HG03196 (cell line): ENCODE results near the gene ANKRD44.
A peak's percentile ranks its signal among the peaks of the same experiment; 100 is the strongest.

Experiments
- ATAC-seq: cut with Tn5 transposase; IDR thresholded peaks from one replicate; pipeline ENCODE4 v1.9.1; 2021; ENCODE audit not compliant: unreplicated experiment

The ANKRD44 gene

DNA sequence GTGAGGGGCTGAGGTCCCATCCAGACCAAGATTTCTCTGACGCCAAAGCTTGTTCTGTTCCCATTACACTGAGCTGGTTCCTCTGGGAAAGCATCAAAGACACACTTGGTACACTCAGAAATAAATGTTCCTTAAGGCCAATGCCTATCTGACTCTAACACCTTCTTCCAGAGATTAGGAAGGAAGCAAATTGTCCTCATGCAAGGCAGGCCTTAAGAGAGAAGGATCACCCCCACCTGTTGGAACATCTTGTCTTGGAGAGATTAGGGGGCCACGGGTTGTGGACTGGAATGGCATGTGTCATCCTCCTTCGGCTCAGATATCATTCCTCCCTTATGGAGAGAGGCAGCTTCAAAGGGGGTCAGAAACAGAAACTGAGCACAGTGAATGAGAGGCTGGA lies 100.2 kb downstream of the ANKRD44 start:
- no peak for ATAC-seq

DNA sequence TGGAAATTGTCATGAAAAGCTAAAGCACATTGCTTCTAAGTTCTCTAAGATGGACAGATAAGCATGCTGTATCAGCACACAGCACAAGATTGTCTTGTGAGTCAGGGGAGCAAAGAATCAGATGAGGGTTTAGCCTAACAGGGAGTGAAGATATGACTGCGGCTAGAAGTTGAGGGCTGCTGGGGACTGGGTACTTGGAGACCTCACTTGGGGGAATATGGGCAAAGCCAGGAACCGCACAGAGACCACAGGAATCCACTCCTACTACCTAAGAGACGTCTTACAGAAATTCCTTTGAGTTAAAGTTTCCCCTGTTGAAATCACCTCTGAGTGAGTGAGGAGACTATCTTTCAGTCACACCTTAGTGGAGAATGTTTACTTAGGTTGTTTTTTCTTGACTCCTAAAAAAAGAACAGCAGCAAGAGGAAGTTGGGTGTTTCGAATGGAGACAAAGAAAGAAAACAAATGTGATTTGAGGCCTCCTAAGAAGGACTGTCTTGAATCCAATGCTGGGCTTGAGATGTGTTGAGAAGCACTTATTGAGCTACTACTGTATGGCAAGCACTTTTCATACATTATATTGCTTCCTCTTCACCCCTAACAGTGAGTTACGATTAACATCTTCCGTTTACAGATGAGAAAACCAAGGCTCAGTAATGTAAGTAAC lies 100.7 kb downstream of the ANKRD44 start:
- ATAC-seq: peak; percentile 35

DNA sequence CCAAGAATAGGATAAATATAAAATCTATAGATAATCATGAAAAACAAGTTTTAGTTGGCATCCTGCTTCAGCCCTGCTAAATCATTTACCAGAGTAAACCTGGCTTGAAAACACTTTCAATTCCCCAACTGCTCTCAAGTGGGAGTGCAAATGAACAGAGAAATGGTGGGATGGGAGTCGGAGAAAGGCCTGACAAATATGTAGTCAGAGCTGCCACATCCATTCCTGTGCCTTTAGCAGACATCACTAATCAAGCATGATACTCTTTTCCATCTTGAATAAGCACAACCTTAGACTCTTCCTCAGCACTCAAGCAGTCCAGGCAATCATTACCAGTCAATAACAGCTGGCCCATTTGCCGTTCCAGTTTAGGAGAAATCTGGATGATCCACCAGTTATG lies 101.3 kb downstream of the ANKRD44 start:
- ATAC-seq: no peak

DNA sequence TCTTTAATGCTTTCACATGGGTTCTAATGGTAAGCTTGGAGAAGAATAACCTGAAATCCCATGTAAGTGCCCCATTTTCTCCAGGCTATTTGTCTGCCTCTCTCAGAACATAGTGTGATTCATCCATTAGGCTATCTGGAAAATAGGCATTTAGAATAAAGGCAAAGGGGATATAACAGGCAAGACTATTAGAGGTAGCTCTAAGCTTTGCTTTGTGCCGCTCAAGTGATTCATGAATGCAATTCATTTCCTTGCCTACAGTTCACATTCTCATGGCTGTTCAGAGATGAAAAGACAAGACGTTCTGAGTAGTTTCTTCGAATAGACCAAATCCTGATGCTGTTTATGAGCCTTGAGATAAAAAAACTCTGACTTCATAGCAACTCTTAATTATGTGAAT lies 101.7 kb downstream of the ANKRD44 start:
- no peak for ATAC-seq

DNA sequence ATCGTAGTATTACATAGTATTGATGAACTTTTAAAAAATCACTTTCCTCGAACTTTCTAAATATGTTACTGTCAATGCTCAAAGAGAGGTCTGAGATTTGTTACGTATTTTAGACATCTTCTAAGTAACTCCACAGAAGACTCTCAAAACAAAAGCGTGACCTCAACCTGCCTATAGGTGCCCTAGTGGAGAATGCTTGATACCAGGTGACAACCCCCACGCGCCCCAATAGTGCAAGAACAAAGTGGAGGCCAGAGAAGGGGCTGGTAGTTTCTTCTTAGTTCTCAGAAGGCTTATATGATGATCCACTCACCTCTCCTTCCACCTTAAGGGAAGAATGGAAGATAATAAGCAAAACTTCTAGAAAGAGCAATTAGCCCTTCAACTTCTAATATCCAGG lies 102.6 kb downstream of the ANKRD44 start:
- ATAC-seq: no peak

DNA sequence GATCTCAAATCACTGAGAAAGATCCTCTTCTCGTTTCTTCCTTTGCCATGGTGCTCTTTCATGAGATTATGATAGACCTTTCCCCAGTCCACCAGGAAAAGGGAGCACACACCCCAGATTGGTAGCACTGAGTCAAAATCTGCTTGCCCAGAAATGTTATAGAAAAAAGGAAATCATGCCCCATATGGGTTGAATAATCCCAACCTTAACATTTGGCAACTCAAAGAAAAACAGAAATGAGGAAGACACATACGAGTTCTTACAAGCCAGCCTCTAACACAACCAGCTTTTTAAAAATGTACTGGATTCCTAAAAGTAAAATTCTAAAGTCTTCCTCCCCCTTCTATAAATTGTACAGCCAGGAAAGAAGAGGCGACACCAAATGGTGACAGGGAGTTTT lies 103.0 kb downstream of the ANKRD44 start:
- no peak for ATAC-seq

DNA sequence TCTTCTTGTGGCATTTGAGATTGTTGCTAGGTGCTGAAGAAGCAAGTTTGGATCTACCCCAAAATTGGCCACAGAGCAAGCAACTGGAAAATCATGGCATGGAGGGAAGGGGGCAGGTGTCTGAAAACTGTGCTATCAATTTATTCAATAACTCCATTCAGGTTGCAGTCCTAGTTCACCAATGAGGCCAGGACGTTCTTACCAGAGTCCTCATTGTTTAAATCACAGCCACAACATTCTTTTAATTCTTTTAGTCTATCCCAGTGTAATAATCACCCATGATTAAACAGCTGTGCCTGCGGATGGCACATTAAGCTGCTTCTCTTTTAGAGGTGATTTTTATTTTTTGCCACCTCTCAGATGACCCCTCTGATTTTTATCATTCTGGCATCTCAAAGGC lies 103.5 kb downstream of the ANKRD44 start:
- no peak for ATAC-seq

DNA sequence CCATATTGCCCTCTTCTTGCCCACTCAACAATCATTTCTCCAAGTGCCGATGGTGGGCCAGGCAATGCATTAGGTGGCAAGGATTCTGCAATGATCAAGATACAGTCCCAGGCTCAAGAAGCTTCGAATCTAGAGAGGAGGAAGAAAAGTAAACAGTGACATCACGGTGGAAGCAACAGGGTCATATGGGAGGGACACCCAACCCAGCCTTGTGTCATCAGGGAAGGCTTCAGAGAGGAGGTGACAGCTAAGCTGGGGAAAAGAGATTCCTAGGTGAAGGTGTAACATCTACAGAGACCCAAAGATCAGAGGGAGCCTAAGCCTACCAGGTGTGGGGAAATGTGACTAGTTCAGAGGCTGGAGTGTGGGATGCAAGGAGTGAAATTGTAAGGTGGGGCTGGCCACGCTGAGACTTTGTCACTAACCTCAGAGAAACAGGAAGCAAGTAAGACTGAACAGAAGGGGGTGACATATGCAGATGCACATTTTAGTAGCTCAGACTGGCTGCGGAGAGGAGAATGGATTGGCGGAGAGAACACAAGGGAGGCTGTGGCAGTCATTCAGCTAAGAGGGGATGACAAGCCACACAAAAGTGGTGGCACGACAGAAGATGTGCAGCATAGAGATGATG lies 104.9 kb downstream of the ANKRD44 start:
- ATAC-seq: peak; percentile 47

DNA sequence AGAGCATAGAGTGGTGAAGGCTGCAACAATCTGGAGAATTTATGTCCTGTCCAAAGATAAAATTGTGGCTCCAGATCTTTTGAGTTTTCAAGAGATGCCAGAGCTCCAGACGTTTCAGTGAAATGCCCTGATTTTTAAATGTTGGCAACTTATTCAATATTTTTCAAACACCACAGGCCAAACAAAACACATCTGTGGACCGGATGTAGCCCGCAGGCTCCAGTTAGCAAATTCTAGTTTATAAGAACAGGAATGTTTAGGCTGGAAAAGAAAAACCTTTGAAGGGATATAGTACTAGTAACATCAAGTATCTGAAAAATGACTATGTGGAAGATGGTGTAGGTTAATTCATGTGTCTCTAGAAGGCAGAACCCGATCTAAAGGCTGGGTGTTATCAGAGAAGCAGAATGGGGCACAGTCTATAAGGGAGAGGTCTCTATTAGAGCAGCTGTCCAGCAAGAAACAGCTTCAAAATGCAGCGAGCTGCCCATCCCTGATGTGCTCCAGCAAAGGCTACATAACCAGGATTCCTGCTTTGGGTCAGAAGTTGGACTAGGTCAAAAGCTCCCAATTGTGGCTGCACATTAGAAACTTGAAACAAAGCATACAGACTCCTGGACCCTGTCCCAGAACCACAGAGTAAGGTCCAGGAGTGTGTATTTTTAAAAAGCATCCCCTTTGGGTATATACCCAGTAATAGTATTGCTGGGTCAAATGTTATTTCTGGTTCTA lies 105.9 kb downstream of the ANKRD44 start:
- no peak for ATAC-seq

DNA sequence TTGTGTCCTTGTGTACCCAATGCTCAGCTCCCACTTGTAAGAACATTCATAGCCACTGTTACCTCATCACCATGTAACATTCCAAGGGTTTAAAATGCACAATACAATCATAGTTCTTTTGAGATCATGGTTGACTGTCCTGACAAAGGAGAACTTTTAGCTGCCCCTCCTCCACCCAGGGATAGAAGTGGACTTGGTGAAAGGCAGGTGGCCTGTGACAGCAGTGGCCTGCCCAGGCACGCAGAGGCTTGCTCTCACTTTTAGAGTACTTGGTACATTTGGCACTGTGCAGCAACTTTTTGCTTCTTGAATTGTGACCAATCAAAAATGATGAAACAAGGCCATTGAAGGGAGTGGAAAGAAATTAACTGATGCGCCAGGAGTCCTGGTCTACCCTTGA lies 108.7 kb downstream of the ANKRD44 start:
- ATAC-seq: no peak

DNA sequence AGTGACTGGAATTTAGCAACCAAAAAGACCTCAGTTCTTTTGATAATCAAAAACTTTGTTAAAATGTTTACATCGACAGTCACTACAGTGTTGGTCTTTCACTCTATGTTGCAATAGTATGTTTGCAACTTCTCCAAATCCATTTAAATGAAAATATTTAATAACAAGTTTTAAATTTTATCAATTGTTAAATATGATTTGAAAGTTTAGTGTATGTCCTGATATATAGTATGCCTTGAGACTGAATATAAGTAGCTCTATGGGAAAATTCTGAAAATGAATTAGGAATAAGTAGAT lies 109.9 kb downstream of the ANKRD44 start:
- no peak for ATAC-seq

DNA sequence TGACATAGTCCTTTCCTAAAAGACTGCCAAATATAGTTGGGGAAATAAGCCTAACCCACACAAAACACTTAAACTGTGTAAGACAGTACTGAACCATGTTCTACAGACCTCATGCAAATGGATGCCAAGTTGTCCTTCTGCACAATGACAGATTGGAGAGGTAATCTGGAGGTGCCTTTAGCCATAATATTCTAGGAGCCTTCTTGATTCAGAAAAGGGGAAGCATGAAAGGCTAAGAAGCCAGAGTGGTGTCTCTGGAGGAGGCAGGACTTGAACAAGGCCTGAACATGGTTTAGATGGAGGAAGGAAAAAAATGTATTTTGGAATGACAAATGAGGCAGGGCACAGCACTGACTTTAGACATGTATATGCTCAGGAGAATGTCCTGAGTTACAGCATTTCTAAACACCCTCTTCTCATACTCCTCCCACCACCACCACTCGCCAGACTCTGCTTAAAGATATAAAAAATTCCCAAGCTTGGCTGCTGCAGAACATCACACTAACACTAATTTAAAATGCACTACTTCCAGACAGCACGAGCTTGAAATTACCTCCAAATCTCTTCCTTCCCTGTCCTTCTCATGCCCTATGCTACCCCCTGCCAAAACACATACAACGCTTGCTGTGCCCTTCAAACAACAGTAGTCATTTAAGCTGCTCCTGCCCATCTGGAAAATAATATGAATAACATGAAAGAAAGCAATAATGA lies 110.4 kb downstream of the ANKRD44 start:
- ATAC-seq: no peak

DNA sequence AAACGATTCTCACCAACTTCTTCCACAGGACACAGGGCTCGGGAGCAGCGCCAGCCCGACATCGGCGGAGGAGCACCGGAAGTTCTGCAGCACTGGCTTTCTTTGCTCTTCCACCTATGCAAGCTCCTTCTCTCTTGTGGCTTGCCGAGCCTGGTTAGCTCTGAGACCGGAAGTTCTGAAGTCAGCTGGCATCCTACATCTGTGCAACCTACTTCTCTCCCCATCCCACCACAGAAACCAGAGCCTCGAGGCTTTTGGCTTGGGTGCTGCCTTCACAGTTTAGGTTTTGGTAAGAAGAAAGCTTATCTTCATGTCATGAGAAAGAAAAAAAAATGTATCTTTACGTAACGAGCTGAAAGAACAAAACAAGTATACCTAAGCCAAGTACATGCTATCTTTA lies 111.7 kb downstream of the ANKRD44 start:
- ATAC-seq: peak; percentile 97

DNA sequence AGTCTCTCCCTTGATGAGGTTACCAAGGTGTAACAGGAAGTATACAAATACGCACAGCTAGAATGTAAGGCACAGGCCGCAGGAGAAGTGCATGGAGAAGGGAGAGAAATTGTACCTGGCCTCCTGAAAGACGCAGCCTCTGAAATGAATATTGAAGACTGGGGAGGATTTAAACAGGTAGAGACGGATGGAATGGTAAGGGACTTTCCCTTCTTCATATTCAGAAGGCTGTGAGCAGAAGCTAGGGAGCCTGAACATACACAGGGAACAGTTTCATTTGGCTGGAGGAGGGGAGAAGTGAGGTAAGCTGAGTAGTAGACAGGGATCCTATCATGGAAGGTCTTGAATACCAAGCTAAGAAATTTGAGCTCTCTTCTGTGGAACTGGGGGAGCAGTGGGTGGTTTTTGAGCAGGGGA lies 112.7 kb downstream of the ANKRD44 start:
- no peak for ATAC-seq

DNA sequence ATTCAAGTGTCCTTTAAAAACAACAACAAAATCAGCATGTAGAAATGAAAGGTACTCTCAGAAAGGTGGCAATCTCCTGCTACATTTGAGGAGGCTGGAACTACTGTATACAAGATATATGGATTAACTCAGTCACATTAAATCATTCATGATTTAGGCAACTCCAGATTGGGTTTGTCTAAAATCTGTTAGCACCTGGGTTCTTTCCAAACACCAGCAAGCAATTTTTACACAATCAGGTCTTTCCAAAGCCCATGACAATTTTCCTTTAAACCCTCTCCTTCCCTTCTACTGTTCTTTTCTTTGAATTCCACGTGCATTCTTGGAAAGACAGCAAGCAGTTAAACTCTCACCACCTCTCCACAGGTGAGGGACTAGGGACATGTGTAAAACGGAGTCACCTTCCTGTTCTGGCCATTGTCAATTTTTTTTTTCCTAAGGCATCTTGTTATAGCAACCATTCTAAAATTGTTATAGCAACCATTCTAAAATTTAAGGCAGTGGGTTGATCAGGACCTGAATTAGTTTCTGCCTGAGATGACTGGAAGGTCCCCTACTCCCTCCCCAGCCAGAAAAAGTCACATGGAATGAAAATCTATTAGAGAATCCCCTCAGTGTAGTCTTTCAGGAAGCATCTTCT lies 113.9 kb downstream of the ANKRD44 start:
- no peak for ATAC-seq

DNA sequence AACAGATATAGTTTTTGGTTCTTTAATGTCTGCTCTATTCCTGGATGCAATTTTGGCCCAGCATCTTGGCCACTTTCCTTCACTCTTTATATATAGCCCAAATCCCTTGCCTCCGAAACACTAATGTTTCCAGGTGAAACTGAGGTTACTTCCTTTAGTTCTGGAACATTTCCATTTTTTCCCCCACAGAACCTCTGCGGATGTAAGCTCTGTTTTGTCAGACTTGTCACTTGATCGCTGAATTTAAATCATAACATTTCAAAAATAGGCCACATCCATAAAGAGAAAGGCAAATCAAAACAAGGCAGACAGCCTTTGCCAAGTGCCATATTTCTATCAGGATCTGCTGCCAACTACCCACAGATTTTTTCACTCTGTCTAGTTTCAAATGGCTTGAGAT lies 115.1 kb downstream of the ANKRD44 start:
- no peak for ATAC-seq

DNA sequence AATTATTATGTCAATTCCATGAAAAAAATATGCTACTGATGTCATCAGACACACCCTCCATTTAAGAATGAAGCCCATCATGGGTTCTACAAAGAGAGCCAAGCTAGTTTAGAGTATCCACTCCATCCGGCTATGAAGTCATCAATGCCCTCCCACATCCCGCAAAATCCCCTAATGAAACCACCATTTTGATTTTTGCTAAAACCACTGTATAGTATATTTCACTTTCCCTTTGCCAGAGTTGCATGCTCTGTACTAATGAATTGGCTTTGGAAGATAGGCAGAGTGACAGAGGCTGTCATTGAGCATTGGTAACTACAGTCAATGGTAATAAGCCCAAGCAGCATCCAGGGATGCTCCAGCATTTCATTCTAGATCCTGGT lies 118.6 kb downstream of the ANKRD44 start:
- ATAC-seq: peak; percentile 78

DNA sequence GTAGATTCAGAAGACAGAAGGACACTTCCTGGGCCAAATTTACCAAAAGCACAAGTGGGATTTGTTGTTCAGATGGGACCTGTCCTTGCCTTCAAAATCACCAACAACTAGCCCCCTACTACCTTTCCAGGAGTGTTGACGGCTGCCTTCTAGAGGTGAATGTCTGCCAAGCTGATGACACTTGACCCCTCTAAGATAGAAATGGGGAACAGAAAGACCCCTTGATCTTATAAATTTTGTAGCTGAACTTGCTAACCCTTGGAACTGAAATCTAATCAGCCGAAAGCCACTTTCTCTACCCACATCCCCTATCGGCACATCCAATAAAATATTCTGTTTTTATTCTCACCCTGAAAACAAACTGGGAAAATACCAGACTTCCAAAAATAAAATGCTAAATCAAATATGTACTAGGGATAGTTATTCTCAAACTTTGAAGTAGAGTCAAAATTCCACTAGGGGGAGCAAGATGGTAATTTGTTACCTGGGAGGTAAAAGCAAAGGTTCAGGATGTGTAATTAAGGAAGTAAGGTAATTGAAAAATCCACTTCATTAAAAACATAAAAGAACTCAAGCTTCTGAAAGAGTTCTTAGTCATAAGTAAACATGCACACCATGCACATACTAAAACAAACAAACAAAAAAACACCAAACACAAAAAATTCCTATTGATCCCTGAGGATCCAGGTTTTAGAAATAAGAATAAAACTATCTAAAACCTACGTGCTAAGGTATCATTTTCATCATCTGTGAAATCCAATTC lies 119.2 kb downstream of the ANKRD44 start:
- peak; percentile 53 for ATAC-seq

DNA sequence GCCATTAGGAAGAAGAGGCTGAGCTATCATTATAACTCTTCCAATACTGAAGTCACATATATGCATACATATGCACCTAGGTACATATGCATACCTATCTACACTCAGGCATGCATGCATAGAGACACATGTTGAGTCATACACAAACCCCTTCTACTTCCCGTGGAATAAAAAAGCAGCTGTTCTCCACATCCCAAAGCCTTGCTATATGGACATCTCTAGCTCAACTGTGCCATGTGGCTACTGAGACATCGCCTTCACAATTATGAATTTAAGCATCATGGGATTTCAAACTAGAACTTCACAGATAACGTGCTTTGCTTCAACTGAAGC lies 120.5 kb downstream of the ANKRD44 start:
- ATAC-seq: no peak

DNA sequence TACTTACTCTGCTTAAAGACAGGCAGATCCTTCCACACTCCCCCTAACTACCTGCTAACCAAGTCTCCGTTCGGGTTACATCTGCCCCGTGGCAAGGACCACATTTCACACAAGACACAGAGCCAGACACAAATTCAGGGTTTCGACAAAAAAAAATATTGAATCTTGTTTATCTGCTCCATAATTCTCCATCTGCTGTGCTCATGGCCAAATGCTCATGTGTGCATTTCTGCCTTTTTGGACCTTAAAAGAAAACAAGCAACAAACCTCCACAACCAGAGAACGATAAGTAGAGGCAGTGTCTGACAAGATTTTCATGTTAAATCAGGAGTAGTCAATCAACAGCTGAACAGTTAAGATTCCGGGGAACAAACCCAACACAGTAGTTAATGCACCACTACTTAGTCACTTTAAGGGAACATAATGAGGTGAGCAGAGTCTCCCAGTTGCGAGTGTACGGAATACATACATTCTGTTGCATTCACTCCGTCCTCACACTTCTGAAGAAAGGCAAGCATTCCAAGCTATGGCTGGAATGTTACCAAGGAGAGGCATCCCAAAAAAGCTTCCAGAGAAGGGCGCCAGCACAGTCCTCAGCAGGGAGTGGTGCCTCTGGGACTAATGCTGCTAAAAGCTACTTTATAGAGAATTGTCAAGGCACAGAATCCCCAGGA lies 121.0 kb downstream of the ANKRD44 start:
- ATAC-seq: no peak
